HepG2 (cell line): ENCODE measurements around the gene PMS1. TPM values are rescaled to one million over a fixed set of nuclear protein-coding genes. Genes with fewer than 3 reads are reported as not detected.

Experiments used
- ARNTL ChIP-seq: sonication (generic); formaldehyde crosslinking; IDR thresholded peaks from 2 replicates; pipeline ENCODE4 v1.4.0; 2020; ENCODE audit warnings: mild to moderate bottlenecking, missing genetic modification reagents
- ATAD3A ChIP-seq: sonication (generic); formaldehyde crosslinking; IDR thresholded peaks from 2 replicates; pipeline ENCODE4 v1.4.0; 2020; ENCODE audit warnings: missing genetic modification reagents
- CREM ChIP-seq, 2 experiments: sonication (generic) in 1 of 2; formaldehyde crosslinking in 1 of 2; IDR thresholded peaks; 2 replicates each; pipeline versions ENCODE4 v1.4.0 to v1.6.1; 2016 to 2020; ENCODE audit warnings: antibody characterized with exemption in 1 of 2, mild to moderate bottlenecking in 1 of 2, missing genetic modification reagents in 1 of 2
- EEA1 ChIP-seq: sonication (generic); formaldehyde crosslinking; IDR thresholded peaks from 2 replicates; pipeline ENCODE4 v1.5.1; 2020; ENCODE audit warnings: mild to moderate bottlenecking, missing genetic modification reagents, borderline replicate concordance
- ELF1 ChIP-seq: sonication (generic); formaldehyde crosslinking; IDR thresholded peaks from 2 replicates; pipeline ENCODE4 v1.4.0; 2020; ENCODE audit warnings: missing genetic modification reagents
- ELF4 ChIP-seq: sonication (generic); formaldehyde crosslinking; IDR thresholded peaks from 2 replicates; pipeline ENCODE4 v1.5.0; 2020; ENCODE audit warnings: missing genetic modification reagents, mild to moderate bottlenecking, moderate library complexity, borderline replicate concordance
- GTF3A ChIP-seq: sonication (generic); formaldehyde crosslinking; conservative IDR thresholded peaks from 2 replicates; pipeline ENCODE4 v1.4.0; 2020; ENCODE audit warnings: mild to moderate bottlenecking, missing genetic modification reagents
- GZF1 ChIP-seq: sonication (generic); formaldehyde crosslinking; IDR thresholded peaks from 2 replicates; pipeline ENCODE4 v1.5.1; 2020; ENCODE audit warnings: mild to moderate bottlenecking, missing genetic modification reagents
- HNF4G ChIP-seq, 2 experiments: sonication (generic) in 1 of 2; formaldehyde crosslinking in 1 of 2; IDR thresholded peaks; 2 replicates each; pipeline versions ENCODE4 v1.4.0 to v1.6.1; 2011 to 2020; ENCODE audit warnings: borderline replicate concordance in 2 of 2, low read depth in 2 of 2, mild to moderate bottlenecking in 2 of 2, low read length in 1 of 2, missing genetic modification reagents in 1 of 2, moderate library complexity in 1 of 2
- KLF15 ChIP-seq: sonication (generic); formaldehyde crosslinking; IDR thresholded peaks from 2 replicates; pipeline ENCODE4 v1.8.1; 2023; ENCODE audit warnings: borderline replicate concordance, mild to moderate bottlenecking, inconsistent platforms, missing genetic modification reagents, mixed read lengths
- MAFK ChIP-seq, 2 experiments: IDR thresholded peaks in 1 of 2; conservative IDR thresholded peaks in 1 of 2; 2 replicates each; pipeline ENCODE4 v1.6.1; 2011; ENCODE audit warnings: improper control_type of control experiment in 2 of 2, low read length in 2 of 2
- NKX3-1 ChIP-seq: sonication (generic); formaldehyde crosslinking; IDR thresholded peaks from 2 replicates; pipeline ENCODE4 v1.5.0; 2020; ENCODE audit warnings: missing genetic modification reagents
- NR2C2 ChIP-seq: sonication (generic); formaldehyde crosslinking; IDR thresholded peaks from 2 replicates; pipeline ENCODE4 v1.4.0; 2020; ENCODE audit warnings: missing genetic modification reagents, mild to moderate bottlenecking, moderate library complexity, borderline replicate concordance
- PLSCR1 ChIP-seq: sonication (generic); formaldehyde crosslinking; IDR thresholded peaks from 2 replicates; pipeline ENCODE4 v1.5.0; 2020; ENCODE audit warnings: missing genetic modification reagents, mild to moderate bottlenecking, borderline replicate concordance
- SMAD1 ChIP-seq: sonication (generic); formaldehyde crosslinking; IDR thresholded peaks from 2 replicates; pipeline ENCODE4 v1.4.0; 2020; ENCODE audit warnings: missing genetic modification reagents, low read depth, mild to moderate bottlenecking, borderline replicate concordance
- SMARCC2 ChIP-seq: fragments of 450-650 bp; IDR thresholded peaks from 2 replicates; pipeline ENCODE4 v1.6.1; 2017; ENCODE audit warnings: antibody characterized with exemption, mild to moderate bottlenecking
- SP1 ChIP-seq, 2 experiments: fragments of 450-650 bp in 1 of 2; sonication (generic) in 1 of 2; formaldehyde crosslinking in 1 of 2; IDR thresholded peaks; 2 replicates each; pipeline versions ENCODE4 v1.4.0 to v1.6.1; 2016 to 2020; ENCODE audit warnings: missing genetic modification reagents in 1 of 2
- SPEN ChIP-seq: sonication (generic); formaldehyde crosslinking; IDR thresholded peaks from 2 replicates; pipeline ENCODE4 v1.5.1; 2020; ENCODE audit warnings: low read depth, mild to moderate bottlenecking, missing genetic modification reagents
- XRCC5 ChIP-seq: fragments of 200-400 bp; formaldehyde crosslinking; optimal IDR thresholded peaks from 2 replicates; pipeline ENCODE3; 2017; ENCODE audit warnings: mild to moderate bottlenecking, low read length
- ZFAT ChIP-seq: sonication (generic); formaldehyde crosslinking; conservative IDR thresholded peaks from 2 replicates; pipeline ENCODE4 v1.8.1; 2023; ENCODE audit warnings: missing genetic modification reagents, inconsistent platforms
- ZNF333 ChIP-seq: sonication (generic); formaldehyde crosslinking; IDR thresholded peaks from 2 replicates; pipeline ENCODE4 v1.4.0; 2020; ENCODE audit warnings: mild to moderate bottlenecking, missing genetic modification reagents, borderline replicate concordance
- ZNF451 ChIP-seq: sonication (generic); formaldehyde crosslinking; IDR thresholded peaks from 2 replicates; pipeline ENCODE4 v1.5.0; 2020; ENCODE audit warnings: mild to moderate bottlenecking, missing genetic modification reagents
- ZNF512 ChIP-seq: sonication (generic); formaldehyde crosslinking; IDR thresholded peaks from 2 replicates; pipeline ENCODE4 v1.4.0; 2020; ENCODE audit warnings: mild to moderate bottlenecking, missing genetic modification reagents
- ZNF605 ChIP-seq: sonication (generic); formaldehyde crosslinking; IDR thresholded peaks from 2 replicates; pipeline ENCODE4 v1.8.0; 2022; ENCODE audit warnings: mild to moderate bottlenecking, missing genetic modification reagents
- ZSCAN21 ChIP-seq: sonication (generic); formaldehyde crosslinking; IDR thresholded peaks from 2 replicates; pipeline ENCODE4 v1.8.0; 2022; ENCODE audit warnings: mild to moderate bottlenecking, missing genetic modification reagents, moderate library complexity, borderline replicate concordance
- polyA plus RNA-seq, 8 experiments: library from polyadenylated mRNA; depleted of rRNA in 3 of 8; stranded (reverse) in 7 of 8; unstranded in 1 of 8; fragments of >200 nt; fragmentation: Illumina TruSeq in 4 of 8; extraction: Trizol in 4 of 8; gene quantifications; 2 replicates each; pipeline versions ENCODE4 v1.2.1 to v1.2.3, GENCODE V29; 2011 to 2016; ENCODE audit warnings: low read depth in 4 of 8, missing spikeins in 1 of 8, mixed read lengths in 1 of 8; ENCODE audit not compliant: insufficient read depth in 1 of 8
- total RNA-seq, 5 experiments: library from RNA; depleted of rRNA; stranded (reverse); fragments of >200 nt; fragmentation: Illumina TruSeq; extraction: Trizol; gene quantifications; 2 replicates each; pipeline ENCODE4 v1.2.3, GENCODE V29; 2016; ENCODE audit warnings: low read depth in 1 of 5

The PMS1 gene
- total and polyA plus RNA-seq, 2 of the 13 experiments (the other 11 are each of a cell fraction or from before 2014, with no cell fraction given) = 14.6 to 39.9 TPM

- TF ChIP-seq ZNF512 (no peak), NR2C2 (CRISPR knock-in tag) (peak; percentile 96), ARNTL (CRISPR knock-in tag) (no peak; the same call in 1 of the 2 replicates), GTF3A (no peak), PLSCR1 (CRISPR knock-in tag) (no peak), KLF15 (CRISPR knock-in tag) (no peak), ZSCAN21 (CRISPR knock-in tag) (no peak), EEA1 (CRISPR knock-in tag) (no peak), SP1 (IDR thresholded peaks at IDR 0.05) (no peak), SP1 (CRISPR knock-in tag; IDR thresholded peaks at IDR 0.05) (no peak), ZFAT (CRISPR knock-in tag) (no peak), GZF1 (no peak), ZNF605 (CRISPR knock-in tag) (no peak), ELF1 (no peak), MAFK (conservative IDR thresholded peaks at IDR 0.05 in 1 of 2, IDR thresholded peaks at IDR 0.05 in 1 of 2; ENCODE audit: low read length in 2 of 2) (no peak), ZNF451 (CRISPR knock-in tag) (no peak), ELF4 (CRISPR knock-in tag) (peak; percentile 57; the same call in 1 of the 2 replicates), SPEN (CRISPR knock-in tag) (no peak), SMAD1 (CRISPR knock-in tag) (no peak), CREM (IDR thresholded peaks at IDR 0.05) (no peak), CREM (CRISPR knock-in tag; IDR thresholded peaks at IDR 0.05) (no peak), SMARCC2 (no peak), XRCC5 (peak; percentile 16), ATAD3A (CRISPR knock-in tag) (no peak), NKX3-1 (CRISPR knock-in tag) (no peak), ZNF333 (CRISPR knock-in tag) (no peak), HNF4G (IDR thresholded peaks at IDR 0.05; ENCODE audit: borderline replicate concordance, low read depth, low read length) (no peak), HNF4G (CRISPR knock-in tag; IDR thresholded peaks at IDR 0.05; ENCODE audit: borderline replicate concordance, low read depth) (no peak; the same call in 1 of the 2 replicates)
Measured at GRCh38 chr2:189783451-189783926, 761 bp upstream of the PMS1 start (continued).
